Measurements from ENCODE around the gene PPP6R1.
"Not testable (repeated sequence)": the region's sequence is repeated elsewhere in the genome, so short reads cannot be mapped to it uniquely, and the experiment has no call there.

Gene PPP6R1

DNA sequence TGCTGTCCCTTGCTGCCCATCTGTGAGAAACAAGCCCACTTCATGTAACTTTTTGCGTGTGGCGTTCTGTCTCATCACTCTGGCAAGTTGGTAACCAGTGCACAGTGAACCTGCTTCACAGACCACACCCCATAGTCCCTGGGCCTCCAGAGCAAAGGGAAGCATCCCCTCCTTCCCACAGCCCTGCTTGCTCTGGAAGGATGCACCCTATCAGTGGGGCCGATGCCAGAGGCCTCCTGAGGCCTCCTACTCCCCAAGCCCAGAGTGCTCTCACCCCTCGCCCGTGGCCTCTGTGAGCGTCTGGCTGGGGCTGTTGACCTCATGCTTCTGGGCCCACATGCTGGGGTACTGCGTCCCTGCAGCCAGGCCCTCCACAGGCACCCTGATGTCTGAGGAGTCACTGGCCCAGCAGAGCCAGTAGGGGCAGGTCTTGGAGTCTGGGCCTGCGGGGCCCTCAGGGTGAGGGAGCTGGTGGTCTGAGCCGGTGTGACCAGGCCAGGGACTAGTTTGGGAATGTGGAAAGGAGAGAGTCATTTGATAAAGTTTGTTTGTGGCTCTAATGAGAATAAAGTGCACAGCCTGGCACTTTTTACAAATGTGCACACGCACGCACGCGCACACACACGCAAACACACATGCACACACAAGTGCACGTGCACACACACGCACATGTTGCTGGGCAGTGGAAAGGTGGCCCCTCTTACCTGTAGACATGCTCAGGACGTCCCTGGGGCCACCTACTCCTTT, 35.4 kb downstream of the PPP6R1 start:
- no peak for DNase-seq

DNA sequence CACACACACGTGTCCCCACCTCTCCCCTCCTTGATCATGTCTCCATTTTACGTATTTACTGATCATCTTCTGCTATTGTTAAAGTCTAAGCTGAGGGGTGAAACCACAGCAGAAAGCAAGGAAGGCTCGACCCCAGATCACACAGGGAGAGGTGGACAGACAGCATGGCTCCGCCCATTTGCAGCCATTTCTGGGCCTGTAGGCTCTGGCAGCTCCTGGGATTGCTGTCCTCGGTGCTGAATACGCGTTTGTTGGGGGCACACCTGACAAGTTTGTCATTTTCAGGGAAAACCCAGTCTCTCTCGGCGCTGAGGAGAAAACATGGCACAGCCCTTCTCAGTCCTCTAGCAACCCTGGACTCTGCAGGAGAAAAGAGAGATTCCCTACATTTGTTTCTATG, 38.3 kb downstream of the PPP6R1 start:
- DNase-seq: no peak

DNA sequence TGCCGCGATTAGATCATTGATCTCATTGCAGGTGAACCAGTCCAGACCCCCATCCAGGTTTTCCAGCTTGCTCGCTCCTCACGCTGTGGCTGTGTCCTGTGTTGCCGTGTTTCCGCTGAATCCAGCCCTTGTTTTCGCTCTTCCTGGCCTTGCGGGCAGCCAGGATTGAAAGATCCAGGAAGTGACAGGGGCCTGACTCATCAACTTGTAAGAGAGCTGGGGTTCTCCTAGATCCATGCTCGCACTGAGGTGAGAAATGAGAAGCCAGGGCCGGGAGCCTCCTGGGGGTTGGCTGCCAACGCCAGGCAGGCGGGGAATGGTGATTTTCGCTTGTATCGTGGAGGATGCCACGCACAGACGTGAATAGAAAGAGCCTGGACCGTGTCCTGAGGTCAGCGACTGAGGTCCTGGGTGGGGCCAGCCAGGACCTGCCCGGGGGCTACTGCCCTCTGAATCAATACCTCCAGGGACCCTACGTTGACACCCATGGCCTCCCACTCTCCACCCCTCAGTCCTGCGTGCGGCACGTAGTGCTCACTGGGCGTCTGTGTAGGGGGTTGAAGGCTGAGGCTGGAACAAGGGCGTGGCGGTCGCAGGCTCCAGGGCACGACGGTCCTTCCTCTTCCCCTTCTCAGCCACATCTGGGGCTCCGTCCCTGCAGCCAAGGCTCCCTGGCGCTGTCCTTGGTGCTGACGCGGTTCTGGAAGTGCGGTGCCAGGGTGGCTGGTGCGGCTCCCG, 42.2 kb downstream of the PPP6R1 start:
- DNase-seq: peak; percentile 96

DNA sequence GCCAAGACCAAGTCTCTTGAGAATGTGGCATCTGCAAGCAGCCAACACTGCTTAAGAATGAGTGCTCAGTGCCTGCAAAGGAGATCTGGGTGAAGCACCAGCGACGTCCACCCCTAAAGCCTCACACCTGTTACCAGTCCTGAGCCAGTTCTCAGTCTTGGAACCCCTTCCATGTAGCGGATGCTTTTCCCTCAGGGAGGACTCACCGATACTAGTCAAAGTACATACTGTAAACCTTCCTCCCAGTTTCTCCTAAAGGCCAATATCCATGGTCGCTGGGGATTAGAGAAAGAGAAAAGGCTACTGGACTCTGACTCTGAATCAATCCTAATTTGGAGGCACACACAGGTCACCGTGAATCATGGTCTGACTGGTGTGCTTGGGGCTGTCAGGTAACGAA, 45.3 kb downstream of the PPP6R1 start:
- no peak for DNase-seq

DNA sequence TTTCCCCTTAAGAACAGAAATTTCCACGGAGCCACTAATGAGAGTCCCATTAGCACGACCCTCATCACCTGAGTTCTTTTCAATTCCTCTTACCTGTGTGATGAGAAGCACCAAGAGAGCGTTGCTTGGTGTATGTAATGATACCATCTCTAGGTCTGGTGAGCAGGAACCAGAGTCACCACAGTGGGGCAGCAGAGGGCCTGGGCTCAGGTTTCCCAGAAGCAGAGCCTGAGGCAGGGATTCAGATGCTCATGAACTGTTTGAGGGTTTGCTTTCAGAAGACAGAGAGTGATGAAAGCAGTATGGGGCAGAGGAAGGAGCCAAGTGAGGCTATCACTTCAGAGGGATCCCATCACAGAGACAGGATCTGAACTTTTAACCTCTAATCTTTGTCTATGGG, 46.4 kb downstream of the PPP6R1 start:
- no peak for DNase-seq

DNA sequence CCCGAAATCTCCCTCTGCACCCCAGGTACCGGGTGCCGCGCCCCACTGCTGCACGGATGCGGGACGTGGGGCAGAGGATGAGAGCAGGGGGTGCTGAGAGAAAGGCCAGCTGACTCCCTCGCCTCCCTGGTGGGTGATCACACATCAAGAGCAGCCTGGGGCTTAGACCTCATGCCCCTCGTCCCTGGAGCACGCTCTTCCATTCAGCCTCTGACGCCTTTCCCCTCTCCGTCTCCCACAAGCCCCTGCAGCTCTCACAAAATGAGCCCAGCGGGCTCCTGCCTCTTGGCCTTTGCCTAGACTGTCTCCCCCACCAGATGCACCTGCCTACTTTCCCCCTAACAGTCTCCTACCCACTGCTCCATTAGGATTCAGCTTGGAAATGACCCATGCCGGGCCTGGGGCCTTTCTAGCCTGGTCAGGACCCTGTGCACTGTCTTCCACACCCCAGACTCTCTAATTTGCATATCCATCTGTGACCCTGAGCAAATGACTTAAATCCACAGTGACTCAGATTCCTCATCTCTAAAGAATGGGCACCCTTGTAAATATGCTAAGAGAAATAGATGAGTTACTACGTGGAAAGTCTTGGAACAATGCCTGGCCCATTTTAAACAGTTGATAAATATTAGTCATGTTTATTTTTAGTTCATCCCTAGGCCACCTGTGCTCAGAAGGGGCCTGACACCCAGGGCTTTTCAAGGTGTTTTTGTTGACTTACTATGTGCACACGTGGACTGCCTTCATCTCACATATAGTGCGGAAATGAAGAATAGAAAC, 48.9 kb downstream of the PPP6R1 start:
- peak; percentile 62 for DNase-seq

DNA sequence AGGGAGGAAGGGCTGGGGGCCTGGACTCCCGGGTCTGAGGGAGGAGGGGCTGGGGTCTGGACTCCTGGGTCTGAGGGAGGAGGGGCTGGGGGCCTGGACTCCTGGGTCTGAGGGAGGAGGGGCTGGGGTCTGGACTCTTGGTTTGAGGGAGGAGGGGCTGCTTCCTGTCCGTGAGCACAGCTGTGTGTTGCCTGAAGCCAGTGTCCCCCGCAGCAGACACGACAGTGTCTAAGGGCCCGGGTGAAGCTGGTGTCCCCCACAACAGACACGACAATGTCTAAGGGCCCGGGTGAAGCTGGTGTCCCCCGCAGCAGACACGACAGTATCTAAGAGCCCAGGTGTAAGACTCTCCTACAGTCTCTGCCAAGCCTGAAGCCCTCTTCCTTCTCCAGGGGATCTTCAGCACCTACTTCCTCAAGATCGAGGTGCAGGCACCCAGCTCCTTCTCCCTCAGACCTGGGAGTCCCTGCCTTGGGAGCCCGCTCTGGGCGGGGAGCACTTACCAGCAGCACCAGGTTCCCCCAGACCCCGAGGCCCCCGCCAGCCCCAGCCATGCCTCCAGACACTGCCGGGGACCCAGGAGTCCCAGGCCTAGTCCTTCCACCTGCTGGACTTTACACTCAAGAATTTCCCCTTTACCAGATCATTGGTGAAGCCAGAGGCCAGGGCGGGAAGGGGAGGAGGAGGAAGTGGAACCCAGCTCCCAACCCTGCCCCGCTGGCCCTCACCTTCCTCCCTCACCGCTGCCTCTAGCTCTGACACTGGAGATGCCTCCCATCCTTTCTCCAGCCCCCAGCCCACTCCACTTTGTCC, 49.7 kb downstream of the PPP6R1 start, which contains the start of gene PTPRH:
PTPRH (minus strand) TSS at position 622 of the 813 bp plus-strand sequence; CDS start at position 554, 68 bp downstream.
- DNase-seq: no peak

DNA sequence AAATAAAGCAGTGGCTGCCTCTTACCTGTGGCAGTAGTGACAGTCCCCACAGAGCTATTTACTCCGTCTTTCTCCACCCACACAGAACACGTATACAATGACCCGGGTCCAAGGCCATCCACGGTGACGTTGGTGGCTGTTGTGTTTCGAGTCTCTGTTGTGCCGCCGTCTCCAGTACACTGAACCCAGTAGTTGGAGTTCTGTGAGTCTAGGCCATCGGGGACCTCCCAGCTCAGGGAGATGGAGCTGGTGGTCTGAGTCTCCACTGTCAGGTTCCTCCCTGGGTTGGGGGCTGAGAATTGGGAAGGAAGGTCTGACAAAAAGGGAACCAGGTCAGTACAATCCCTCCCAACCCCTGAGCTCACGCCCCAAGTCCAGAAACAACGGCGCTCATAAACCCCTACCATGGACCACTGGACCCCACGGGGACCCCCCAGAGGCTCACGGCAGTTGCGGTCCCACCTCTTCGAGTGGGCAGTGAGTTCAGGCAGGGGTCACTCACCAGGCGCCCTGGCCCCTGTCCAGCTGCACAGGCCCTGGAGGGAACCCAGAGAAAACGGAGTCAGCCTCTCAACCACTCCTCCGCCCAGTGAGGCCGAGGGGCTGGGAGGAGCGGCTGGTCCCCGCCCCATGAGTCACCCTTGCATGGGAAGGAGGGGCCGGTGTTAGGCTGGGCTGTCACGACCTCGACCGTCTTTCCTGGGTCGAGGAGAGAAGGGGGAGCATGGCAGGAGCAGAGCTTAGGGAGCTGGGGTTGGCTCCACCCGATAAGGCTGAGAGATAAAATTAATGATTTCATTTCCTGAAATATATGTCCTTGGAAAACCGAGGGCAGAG, 51.9 kb downstream of the PPP6R1 start:
- DNase-seq: peak; percentile 81

DNA sequence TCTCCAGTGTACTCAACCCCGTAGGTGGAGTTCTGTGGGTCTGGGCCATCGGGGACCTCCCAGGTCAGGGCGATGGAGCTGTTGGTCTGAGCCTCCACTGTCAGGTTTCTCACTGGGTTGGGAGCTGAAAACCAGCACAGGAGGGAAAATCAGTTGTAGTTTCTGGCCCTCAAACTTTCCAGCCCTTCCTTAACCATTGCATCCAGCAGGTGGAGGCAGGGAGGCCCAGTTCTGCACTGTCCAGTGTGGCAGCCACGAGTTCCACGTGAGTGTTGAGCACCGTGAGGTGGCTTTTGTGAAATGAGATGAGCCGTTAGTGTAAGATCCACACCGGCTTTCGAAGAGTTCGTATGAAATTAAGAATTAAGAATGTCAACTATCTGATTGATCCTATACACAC, 56.6 kb downstream of the PPP6R1 start:
- not testable (repeated sequence) for DNase-seq

DNA sequence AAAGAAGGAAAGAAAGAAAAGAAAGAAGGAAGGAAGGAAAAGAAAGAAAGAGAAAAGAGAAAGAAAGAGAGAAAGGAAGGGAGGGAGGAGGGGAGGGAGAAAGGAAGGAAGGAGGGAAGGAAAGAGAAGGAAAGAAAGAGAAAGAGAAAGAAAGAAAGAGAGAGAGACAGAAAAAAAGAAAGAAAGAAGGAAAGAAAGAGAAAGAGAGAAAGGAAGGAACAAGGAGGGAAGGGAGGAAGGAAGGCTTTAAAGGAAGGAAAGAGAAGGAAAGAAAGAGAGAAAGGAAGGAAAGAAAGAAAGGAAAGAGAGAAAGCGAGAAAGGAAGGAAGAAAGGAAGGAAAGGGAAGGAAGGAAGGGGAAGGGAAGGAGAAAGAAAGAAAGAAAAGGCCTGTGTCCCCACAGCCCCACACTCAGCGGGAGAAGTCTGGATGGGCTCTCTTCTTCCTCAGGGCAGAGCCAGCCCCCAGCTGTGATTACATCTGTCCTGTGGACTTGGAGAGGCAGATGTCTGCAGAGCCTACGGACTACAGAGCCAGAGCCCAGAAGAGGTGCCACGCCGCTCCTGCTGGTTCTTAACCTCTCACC, 59.1 kb downstream of the PPP6R1 start:
- no peak for DNase-seq

DNA sequence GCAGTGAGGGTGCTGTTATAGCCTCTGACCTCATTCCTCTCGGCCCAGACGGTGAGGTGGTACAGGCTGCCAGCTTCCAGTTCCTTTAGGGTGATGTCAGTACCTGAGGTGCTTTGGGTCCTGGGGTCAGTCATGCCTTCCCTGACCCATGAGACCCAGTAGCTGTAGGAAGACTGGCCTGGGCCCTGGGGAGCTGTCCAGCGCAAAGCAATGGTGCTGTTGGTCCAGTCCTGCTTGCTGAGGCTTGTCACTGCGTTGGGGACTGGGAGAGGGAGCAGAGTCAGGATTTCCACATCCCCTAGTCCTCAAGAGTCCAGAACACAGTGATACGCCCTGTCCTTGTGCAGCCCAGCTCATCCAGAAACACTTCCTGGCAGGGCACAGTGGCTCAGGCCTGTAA, 60.2 kb downstream of the PPP6R1 start:
- DNase-seq: no peak

DNA sequence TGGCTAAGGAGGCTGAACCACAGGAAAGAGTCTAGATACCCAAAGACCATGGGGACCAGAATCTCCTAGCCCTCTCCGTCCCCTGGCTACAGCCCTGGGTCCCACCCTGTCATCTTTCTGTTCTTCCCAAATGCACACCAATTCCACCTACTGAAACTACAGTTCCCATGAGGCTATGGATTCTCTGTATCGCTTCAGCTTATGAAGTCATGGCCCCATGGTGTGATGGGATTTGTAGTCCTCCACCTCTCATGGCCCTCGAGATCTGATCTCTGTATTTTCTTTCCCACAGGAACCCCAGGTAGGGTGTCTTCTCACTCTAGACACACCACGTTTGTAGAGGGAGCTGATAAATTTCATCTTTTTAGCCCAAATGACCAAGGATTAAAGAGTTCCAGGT, 61.3 kb downstream of the PPP6R1 start:
- no peak for DNase-seq

DNA sequence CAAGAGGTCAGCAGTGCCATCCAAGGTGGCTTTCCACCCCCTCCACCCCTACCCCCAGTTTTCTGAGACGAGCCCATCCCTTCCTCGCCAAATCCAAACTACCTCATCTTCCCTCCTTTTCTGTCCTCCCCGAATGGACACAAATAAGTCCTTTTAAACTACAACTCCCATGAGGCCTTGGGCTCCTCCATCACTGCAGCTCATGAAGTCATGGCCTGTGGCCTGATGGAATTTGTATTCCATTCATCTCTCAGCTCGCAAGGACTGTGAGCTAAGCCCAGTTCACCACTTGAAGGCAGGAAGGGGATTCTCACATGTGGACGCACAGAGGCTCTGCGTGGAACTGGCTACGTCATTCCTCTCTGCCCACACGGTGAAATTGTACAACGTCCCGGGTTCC, 62.0 kb downstream of the PPP6R1 start:
- DNase-seq: no peak

DNA sequence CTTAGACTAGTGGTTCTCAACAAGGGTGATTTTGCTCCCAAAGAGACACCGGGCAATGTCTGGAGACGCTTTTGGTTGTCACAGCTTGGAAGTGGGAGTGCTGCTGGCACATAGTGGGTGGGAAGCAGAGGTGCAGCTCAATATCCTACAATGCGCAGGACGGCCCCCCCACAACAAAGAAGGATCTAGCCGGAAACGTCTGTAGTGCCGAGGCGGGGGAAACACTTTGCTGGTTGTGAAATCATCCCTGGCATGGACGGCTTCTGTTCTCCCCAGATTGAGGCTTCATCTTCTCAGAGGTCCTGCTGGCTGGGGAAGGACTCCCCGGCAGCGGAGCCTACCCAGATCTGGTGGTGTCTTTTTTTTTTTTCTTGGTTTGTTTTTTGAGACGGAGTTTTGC, 65.3 kb downstream of the PPP6R1 start:
- no peak for DNase-seq

DNA sequence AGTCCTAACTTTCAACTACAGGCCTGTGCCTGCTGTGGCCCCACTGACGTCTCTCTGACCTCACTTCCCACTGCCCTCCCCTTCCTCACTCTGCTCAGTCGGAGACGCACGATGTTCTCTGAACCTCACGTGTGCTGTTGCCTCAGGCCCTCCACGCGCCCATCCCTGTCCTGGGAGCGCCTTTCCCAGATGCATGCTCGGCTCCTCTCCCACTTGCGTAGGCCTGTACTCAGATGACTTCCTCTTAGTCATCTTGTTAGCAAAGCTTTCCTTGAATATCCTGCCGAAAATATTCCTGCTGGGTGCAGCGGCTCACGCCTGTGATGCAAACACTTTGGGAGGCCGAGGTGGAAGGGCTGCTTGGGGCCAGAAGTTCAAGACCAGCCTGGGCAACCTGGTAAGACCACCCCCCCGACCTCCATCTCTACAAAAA, 69.4 kb downstream of the PPP6R1 start:
- no peak for DNase-seq

DNA sequence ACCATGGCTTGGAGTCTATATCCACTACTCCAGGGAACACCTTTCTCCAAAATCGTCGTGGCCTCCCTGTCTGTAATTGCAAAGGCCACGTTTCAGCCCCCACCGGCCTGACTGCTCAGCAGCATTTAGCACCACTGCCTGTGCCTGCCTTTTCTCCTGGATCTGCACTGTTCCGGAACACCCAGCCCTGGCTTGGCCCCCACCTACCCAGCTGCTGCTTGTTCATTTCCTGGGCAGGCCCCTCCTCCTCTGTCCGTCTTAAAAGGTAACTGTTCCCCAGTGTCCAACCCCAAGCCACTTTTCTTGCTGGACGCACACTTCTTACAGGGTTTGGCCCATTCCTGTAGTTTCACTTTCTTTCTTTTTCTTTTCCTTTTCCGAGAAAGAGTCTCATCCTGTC, 70.2 kb downstream of the PPP6R1 start:
- no peak for DNase-seq

DNA sequence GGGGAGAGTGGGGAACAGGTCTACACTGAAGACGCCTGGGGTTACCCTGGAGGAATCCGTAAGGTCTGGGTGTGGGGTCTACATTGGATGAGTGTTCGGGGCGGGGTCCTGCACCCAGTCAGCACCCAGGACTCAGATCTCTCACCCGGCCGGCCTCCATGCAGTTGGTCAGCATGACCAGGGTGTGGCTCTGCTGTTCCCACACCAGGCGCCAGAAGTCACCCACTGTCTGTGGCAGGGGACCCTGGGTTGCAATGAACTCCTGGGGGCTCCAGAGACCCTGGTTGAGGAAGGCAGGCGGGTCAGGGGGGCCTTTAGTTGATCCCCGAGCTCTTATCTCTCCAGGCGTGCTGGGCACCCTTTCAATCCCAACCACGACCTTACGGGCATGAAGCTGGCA, 72.7 kb downstream of the PPP6R1 start:
- no peak for DNase-seq

DNA sequence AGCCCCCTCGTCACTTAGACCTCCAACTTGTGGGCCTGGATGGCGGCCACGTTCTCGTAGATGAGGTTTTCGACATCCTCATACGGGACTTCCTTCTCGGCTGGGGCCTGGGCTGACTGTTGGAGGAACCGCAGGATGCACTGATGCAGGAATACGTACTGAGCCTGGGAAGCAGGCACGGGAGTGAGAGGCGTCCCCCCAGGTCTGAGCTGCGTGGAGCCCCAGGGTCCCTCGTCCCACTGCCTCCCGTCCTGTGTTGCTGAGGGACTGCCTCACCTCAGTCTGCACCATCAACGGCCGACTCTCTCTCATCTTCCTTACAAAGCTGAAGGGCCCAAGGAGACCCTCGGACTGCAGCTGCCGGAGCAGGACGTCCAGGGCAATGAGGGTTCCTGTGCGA, 77.1 kb downstream of the PPP6R1 start:
- DNase-seq: no peak
